ENCODE data around the gene NFKBIL1. TPM values are rescaled to one million over a fixed set of nuclear protein-coding genes. Genes with fewer than 3 reads are reported as not detected.

Gene NFKBIL1
- polyA plus RNA-seq, 1 of the 3 experiments (the other 2 are of a cell fraction) = 17.1 TPM

- TF ChIP-seq REST (IDR thresholded peaks at IDR 0.05; ENCODE audit: low read depth, low read length) (no peak), ELF1 (IDR thresholded peaks at IDR 0.05) (no peak), MAX (IDR thresholded peaks at IDR 0.05; ENCODE audit: low read depth) (no peak), TAF1 (IDR thresholded peaks at IDR 0.05; ENCODE audit: borderline replicate concordance, low read depth, low read length) (no peak), CTCF (IDR thresholded peaks at IDR 0.05) (no peak), FOXM1 (IDR thresholded peaks at IDR 0.05; ENCODE audit: low read depth) (no peak), EP300 (IDR thresholded peaks at IDR 0.05; ENCODE audit: borderline replicate concordance in 1 of 2, low read depth in 1 of 2, low read length in 1 of 2) (no peak), POLR2AphosphoS5 (IDR thresholded peaks at IDR 0.05; ENCODE audit: low read depth, low read length) (no peak), MEF2A (IDR thresholded peaks at IDR 0.05; ENCODE audit: borderline replicate concordance, low read depth) (no peak), GATA2 (CRISPR knock-in tag; IDR thresholded peaks at IDR 0.05) (no peak), SIN3A (IDR thresholded peaks at IDR 0.05; ENCODE audit: borderline replicate concordance, low read depth, low read length) (no peak), PBX3 (IDR thresholded peaks at IDR 0.05) (no peak), RCOR1 (IDR thresholded peaks at IDR 0.05; ENCODE audit: low read length) (no peak), FOXJ3 (CRISPR knock-in tag; IDR thresholded peaks at IDR 0.05) (no peak), RFX5 (IDR thresholded peaks at IDR 0.05; ENCODE audit: low read length) (no peak)
- H3K27ac ChIP-seq (ENCODE audit: low read depth in 2 of 2, low read length in 1 of 2) = no peak overlapping the region
- no peaks in the 10 kb centered on the region for H3K9me2 ChIP-seq
- H3K27me3 ChIP-seq (ENCODE audit: insufficient read depth) = no peaks in the 10 kb centered on the region
- no peak overlapping the region for H2AFZ ChIP-seq (ENCODE audit: low read depth)
- no peak overlapping the region for H3K4me3 ChIP-seq (ENCODE audit: low read depth in 2 of 2, low read length in 1 of 2)
- H3K4me1 ChIP-seq (ENCODE audit: control insufficient read depth in 1 of 2, insufficient read depth in 2 of 2, low read depth in 1 of 2, low read length in 1 of 2) = peaks cover 0 to 6% of the 10 kb centered on the region in 2 experiments; a peak in 2 of 4 replicates
- H4K20me1 ChIP-seq (ENCODE audit: insufficient read depth) = peaks cover 48% of the 10 kb centered on the region
- peaks cover 20% of the 10 kb centered on the region for H3K79me2 ChIP-seq (ENCODE audit: insufficient read depth)
- H3K9ac ChIP-seq = no peak overlapping the region
- ChIA-PET CTCF (interaction anchor here (0.6 to 3.0 kb wide), 5 partner anchors 9 to 67 kb away, joined by 3 to 12 read pairs (median 4); partner anchors contain the start of gene DDX39B), POLR2A (interaction anchor here (1.4 kb wide), 1 partner anchor 10 kb away, joined by 12 read pairs; the partner anchor contains the start of gene DDX39B)
- peaks cover 28% of the 10 kb centered on the region for H3F3A ChIP-seq (replicated peaks; ENCODE audit: insufficient read depth)
- H3K36me3 ChIP-seq (replicated peaks in 1 of 2; ENCODE audit: control insufficient read depth in 1 of 2, insufficient read depth in 2 of 2, low read length in 1 of 2) = peaks cover 57 to 66% of the 10 kb centered on the region in 2 experiments
- DNase-seq = no peak
- no peak overlapping the region for H3K4me2 ChIP-seq
- H3K9me3 ChIP-seq = no peaks in the 10 kb centered on the region
- 87% methylated on average over 7 of the region's 7 CpGs for WGBS (ENCODE audit: low lambda C conversion rate)
These were observed 16.2 kb upstream of the NFKBIL1 start for GRCh38 chr6:31531162-31531561.
